ENCODE data around the gene PIGO. TPM values are rescaled to one million over a fixed set of nuclear protein-coding genes. Genes with fewer than 3 reads are reported as not detected.

Gene PIGO
- total RNA-seq, 1 experiment from 2014 or later, result 26.1 TPM

Small RNAs within 50 kb of the gene (small RNA-seq; reads per million reads assigned to genes)
- gene RN7SL338P, result not detected

Other genes starting within 250 kb of the PIGO start
- not detected in 2 replicates for gene PHF24, start 138.3 kb downstream of the PIGO start, total RNA-seq (2014; rRNA removed; shearing (Covaris generic))
- 7.1 and 9.5 TPM in 2 replicates for gene DNAJB5, start 106.8 kb downstream of the PIGO start, total RNA-seq (2014; rRNA removed; shearing (Covaris generic))
- gene VCP, start 24.0 kb downstream of the PIGO start, total RNA-seq (2014; rRNA removed; shearing (Covaris generic)), result 396 and 426 TPM in 2 replicates
- gene FANCG, start 16.6 kb downstream of the PIGO start, total RNA-seq (2014; rRNA removed; shearing (Covaris generic)), result 49.5 and 52.2 TPM in 2 replicates
- 286 and 296 TPM in 2 replicates for gene STOML2, start 6.5 kb upstream of the PIGO start, total RNA-seq (2014; rRNA removed; shearing (Covaris generic))
- gene ATOSB, start 19.3 kb upstream of the PIGO start, total RNA-seq (2014; rRNA removed; shearing (Covaris generic)), result 10.9 and 13.9 TPM in 2 replicates
- 9.5 and 10.7 TPM in 2 replicates for gene UNC13B, start 65.4 kb upstream of the PIGO start, total RNA-seq (2014; rRNA removed; shearing (Covaris generic))

Measured in HT1080 (cell line).